Stimulated activated CD8-positive, alpha-beta memory T cell treated with anti-CD3 and anti-CD28 coated beads, Interleukin-4, amount 100 ng/mL, for 48 hours (primary cell): ENCODE data around the gene SVIP.

Experiments used
- DNase-seq: peaks from one replicate; pipeline ENCODE4 v3.0.0-alpha.2; 2020

The SVIP gene

GRCh38 chr11:22829231-22830081, at the start of gene SVIP:
SVIP (minus strand) TSS chr11:22829801; CDS start chr11:22829748, 53 bp downstream.
- DNase-seq, result peak; percentile 97

GRCh38 chr11:22878604-22879003, 49.0 kb upstream of the SVIP start:
- DNase-seq, result no peak

GRCh38 chr11:22878039-22878438, 48.4 kb upstream of the SVIP start:
- no peak for DNase-seq

GRCh38 chr11:22875869-22876473, 46.4 kb upstream of the SVIP start:
- DNase-seq, result peak; percentile 73

- DNase-seq, result no peak
Measured at GRCh38 chr11:22869325-22869724, 39.7 kb upstream of the SVIP start.

- no peak for DNase-seq
Measured at GRCh38 chr11:22860241-22860640, 30.6 kb upstream of the SVIP start, which contains the start of gene CCDC179. CCDC179 (minus strand) TSS chr11:22860474; CDS start chr11:22860421, 53 bp downstream.

GRCh38 chr11:22859756-22860155, 30.2 kb upstream of the SVIP start:
- no peak for DNase-seq

- DNase-seq, result no peak
Measured at GRCh38 chr11:22851477-22851876, 21.9 kb upstream of the SVIP start.

- no peak for DNase-seq
Measured at GRCh38 chr11:22846726-22847125, 17.1 kb upstream of the SVIP start.

GRCh38 chr11:22832315-22833015, 2.9 kb upstream of the SVIP start:
- no peak for DNase-seq

GRCh38 chr11:22830082-22830414, 447 bp upstream of the SVIP start:
- no peak for DNase-seq

GRCh38 chr11:22828373-22828772, 1.2 kb downstream of the SVIP start:
- no peak for DNase-seq

GRCh38 chr11:22822203-22822602, 7.4 kb downstream of the SVIP start:
- no peak for DNase-seq

GRCh38 chr11:22809893-22810292, 19.7 kb downstream of the SVIP start:
- no peak for DNase-seq

GRCh38 chr11:22808571-22809197, 20.9 kb downstream of the SVIP start:
- DNase-seq, result no peak

- DNase-seq, result no peak
Measured at GRCh38 chr11:22807855-22808570, 21.6 kb downstream of the SVIP start.

GRCh38 chr11:22807391-22807790, 22.2 kb downstream of the SVIP start:
- no peak for DNase-seq

GRCh38 chr11:22802861-22803260, 26.7 kb downstream of the SVIP start:
- no peak for DNase-seq

- DNase-seq, result no peak
Measured at GRCh38 chr11:22800482-22800881, 29.1 kb downstream of the SVIP start.

- DNase-seq, result no peak
Measured at GRCh38 chr11:22798901-22799300, 30.7 kb downstream of the SVIP start.

GRCh38 chr11:22797047-22797446, 32.6 kb downstream of the SVIP start:
- DNase-seq, result no peak

- DNase-seq, result no peak
Measured at GRCh38 chr11:22795914-22796313, 33.7 kb downstream of the SVIP start.

GRCh38 chr11:22792497-22792896, 37.1 kb downstream of the SVIP start:
- no peak for DNase-seq
